SK-N-MC (cell line): ENCODE data around the gene USP9Y.

ENCODE experiments used
- EZH2 ChIP-seq: fragments of 200-600 bp; sonication (generic); IDR thresholded peaks from one replicate; pipeline ENCODE4 v1.6.1; 2017; ENCODE audit warnings: antibody characterized with exemption
- FOXP2 ChIP-seq: optimal IDR thresholded peaks from 2 replicates; pipeline ENCODE3; 2011; ENCODE audit warnings: mild to moderate bottlenecking, moderate library complexity; ENCODE audit not compliant: insufficient read depth; ENCODE audit errors: extremely low read length, control extremely low read depth
- POLR2AphosphoS5 ChIP-seq: IDR thresholded peaks from 2 replicates; pipeline ENCODE4 v1.6.1; 2012; ENCODE audit warnings: mild to moderate bottlenecking, low read depth, low read length, borderline replicate concordance

GRCh38 chrY:12702174-12702573 is 1.1 kb downstream of the USP9Y start:
- TF ChIP-seq POLR2AphosphoS5 (no peak), EZH2 (no peak), FOXP2 (no peak)
